HG03045 (cell line): ENCODE data around the gene LGMN.

Source experiments
- ATAC-seq: cut with Tn5 transposase; IDR thresholded peaks from one replicate; pipeline ENCODE4 v1.9.1; 2021; ENCODE audit warnings: mild to moderate bottlenecking, moderate library complexity; ENCODE audit not compliant: unreplicated experiment

LGMN gene

GRCh38 chr14:92728759-92729364 lies 19.6 kb downstream of the LGMN start:
- ATAC-seq: peak; percentile 57

GRCh38 chr14:92726933-92727262 lies 21.5 kb downstream of the LGMN start:
- ATAC-seq: no peak

- ATAC-seq: no peak
Measured at GRCh38 chr14:92726135-92726932, 22.1 kb downstream of the LGMN start.

GRCh38 chr14:92724516-92725340 lies 23.7 kb downstream of the LGMN start:
- no peak for ATAC-seq

GRCh38 chr14:92719890-92720323 lies 28.5 kb downstream of the LGMN start:
- no peak for ATAC-seq

- no peak for ATAC-seq
Measured at GRCh38 chr14:92719421-92719820, 29.0 kb downstream of the LGMN start.

GRCh38 chr14:92718664-92719063 lies 29.8 kb downstream of the LGMN start:
- ATAC-seq: no peak

- no peak for ATAC-seq
Measured at GRCh38 chr14:92717571-92718042, 30.8 kb downstream of the LGMN start.

GRCh38 chr14:92716131-92716530 lies 32.3 kb downstream of the LGMN start:
- no peak for ATAC-seq

GRCh38 chr14:92714739-92715307 lies 33.6 kb downstream of the LGMN start:
- peak; percentile 69 for ATAC-seq

GRCh38 chr14:92712654-92713051 lies 35.8 kb downstream of the LGMN start:
- ATAC-seq: no peak

- no peak for ATAC-seq
Measured at GRCh38 chr14:92711976-92712653, 36.3 kb downstream of the LGMN start.

GRCh38 chr14:92710001-92710341 lies 38.5 kb downstream of the LGMN start:
- ATAC-seq: no peak

- no peak for ATAC-seq
Measured at GRCh38 chr14:92709340-92710000, 39.0 kb downstream of the LGMN start.

- ATAC-seq: no peak
Measured at GRCh38 chr14:92706386-92706785, 42.0 kb downstream of the LGMN start.

GRCh38 chr14:92704821-92705220 lies 43.6 kb downstream of the LGMN start:
- no peak for ATAC-seq

GRCh38 chr14:92704036-92704804 lies 44.2 kb downstream of the LGMN start:
- ATAC-seq: peak; percentile 94

GRCh38 chr14:92703516-92703915 lies 44.9 kb downstream of the LGMN start:
- ATAC-seq: no peak

GRCh38 chr14:92702441-92702918 lies 45.9 kb downstream of the LGMN start:
- no peak for ATAC-seq
